Activated CD8-positive, alpha-beta memory T cell treated with anti-CD3 and anti-CD28 coated beads, Interleukin-2, amount 10 ng/mL, durations not matched to agents 7 days and 5 days (primary cell): ENCODE results near the gene CPNE2. TPM values are rescaled to one million over a fixed set of nuclear protein-coding genes. Genes with fewer than 3 reads are reported as not detected.

Experiments
- ATAC-seq: fragments of 150-1000 bp; cut with Tn5 transposase; one replicate; pipeline ENCODE4 v1.10.0; 2021; ENCODE audit warnings: moderate library complexity
- CTCF ChIA-PET: fragments of 350-600 bp; sonication (Branson Sonifier 250); formaldehyde crosslinking; loops from one replicate; lab custom pipeline; 2021; ENCODE audit warnings: antibody characterized with exemption; lab: Charles Lee
- DNase-seq: peaks from one replicate; pipeline ENCODE4 v3.0.0-alpha.2; 2020
- H3K27ac Mint-ChIP-seq: one replicate; pipeline ENCODE4 v1.8.0; 2021; ENCODE audit warnings: mild to moderate bottlenecking, mixed read lengths
- H3K27me3 Mint-ChIP-seq: one replicate; pipeline ENCODE4 v1.8.0; 2021; ENCODE audit warnings: mixed read lengths
- H3K36me3 Mint-ChIP-seq: one replicate; pipeline ENCODE4 v1.8.0; 2021; ENCODE audit warnings: mild to moderate bottlenecking, mixed read lengths
- H3K4me1 Mint-ChIP-seq: one replicate; pipeline ENCODE4 v1.8.0; 2021; ENCODE audit warnings: mixed read lengths
- H3K4me3 Mint-ChIP-seq: one replicate; pipeline ENCODE4 v1.8.0; 2021; ENCODE audit warnings: mild to moderate bottlenecking, moderate library complexity, mixed read lengths
- H3K9me3 Mint-ChIP-seq: one replicate; pipeline ENCODE4 v1.8.0; 2022; ENCODE audit warnings: low read depth, mixed read lengths
- total RNA-seq, 2 experiments: library from RNA; stranded (reverse); gene quantifications; one replicate each; pipeline ENCODE4 v1.2.3, GENCODE V29; 2021

CPNE2 gene
- 1 to 10 TPM; 3.2 to 9.6 TPM for total RNA-seq

GRCh38 chr16:57091975-57092785 is at the start of gene CPNE2:
TSS of gene CPNE2 (plus strand) at chr16:57092583. CDS start at chr16:57110743, 18,160 bp downstream.
- peaks cover 42% of the 10 kb centered on the region for H3K27me3 Mint-ChIP-seq
- DNase-seq = peak; percentile 46
- H3K36me3 Mint-ChIP-seq = no peaks in the 10 kb centered on the region
- ATAC-seq = peak; percentile 69
- H3K27ac Mint-ChIP-seq = no peak within 1 kb of the TSS
- CTCF ChIA-PET = interaction anchor here (0.6 to 3.6 kb wide), 41 partner anchors 8 to 325 kb away, joined by 3 to 27 read pairs (median 5); partner anchors contain the start of genes PSME3IP1 and RSPRY1
- peak within 1 kb of the TSS; percentile 56 for H3K4me3 Mint-ChIP-seq
- H3K9me3 Mint-ChIP-seq = no peaks in the 10 kb centered on the region
- peaks cover 10% of the 10 kb centered on the region for H3K4me1 Mint-ChIP-seq

GRCh38 chr16:57043248-57043647 is 49.1 kb upstream of the CPNE2 start:
- H3K27me3 Mint-ChIP-seq = no peaks in the 10 kb centered on the region
- ATAC-seq (no peak), DNase-seq (no peak)
- no peak overlapping the region for H3K4me3 Mint-ChIP-seq
- no peaks in the 10 kb centered on the region for H3K9me3 Mint-ChIP-seq
- H3K36me3 Mint-ChIP-seq = peaks cover 56% of the 10 kb centered on the region
- H3K27ac Mint-ChIP-seq = peak overlapping the region; percentile 97
- CTCF ChIA-PET = no interaction called here
- H3K4me1 Mint-ChIP-seq = peaks cover 61% of the 10 kb centered on the region

GRCh38 chr16:57044931-57045693 is 47.3 kb upstream of the CPNE2 start:
- DNase-seq = no peak
- ATAC-seq = no peak
- H3K9me3 Mint-ChIP-seq = no peaks in the 10 kb centered on the region
- H3K36me3 Mint-ChIP-seq = peaks cover 51% of the 10 kb centered on the region
- no peaks in the 10 kb centered on the region for H3K27me3 Mint-ChIP-seq
- peak overlapping the region; percentile 46 for H3K27ac Mint-ChIP-seq
- peaks cover 48% of the 10 kb centered on the region for H3K4me1 Mint-ChIP-seq
- no peak overlapping the region for H3K4me3 Mint-ChIP-seq
- CTCF ChIA-PET = interaction anchor here (0.5 to 3.1 kb wide), 4 partner anchors 39 to 81 kb away, joined by 3 to 18 read pairs (median 4); no protein-coding TSS in a partner anchor

GRCh38 chr16:57045694-57046381 is 46.5 kb upstream of the CPNE2 start:
- Mint-ChIP-seq H3K4me1 (peaks cover 40% of the 10 kb centered on the region), H3K4me3 (no peak overlapping the region), H3K27ac (no peak overlapping the region), H3K27me3 (no peaks in the 10 kb centered on the region), H3K36me3 (peaks cover 46% of the 10 kb centered on the region), H3K9me3 (no peaks in the 10 kb centered on the region)
- DNase-seq (no peak), ATAC-seq (no peak)
- CTCF ChIA-PET = interaction anchor here (0.5 to 3.1 kb wide), 5 partner anchors 10 to 81 kb away, joined by 3 to 18 read pairs (median 3); no protein-coding TSS in a partner anchor

- Mint-ChIP-seq H3K27me3 (no peaks in the 10 kb centered on the region), H3K9me3 (no peaks in the 10 kb centered on the region), H3K4me1 (peaks cover 18% of the 10 kb centered on the region), H3K36me3 (peaks cover 46% of the 10 kb centered on the region), H3K4me3 (no peak overlapping the region), H3K27ac (no peak overlapping the region)
- CTCF ChIA-PET = interaction anchor here (4.1 kb wide), 1 partner anchor 82 kb away, joined by 13 read pairs; no protein-coding TSS in a partner anchor
- DNase-seq (no peak), ATAC-seq (no peak)
Observed at GRCh38 chr16:57048095-57048494, 44.3 kb upstream of the CPNE2 start.

- DNase-seq (no peak), ATAC-seq (no peak)
- Mint-ChIP-seq H3K27me3 (no peaks in the 10 kb centered on the region), H3K4me1 (peaks cover 12% of the 10 kb centered on the region), H3K4me3 (no peak overlapping the region), H3K27ac (no peak overlapping the region), H3K9me3 (no peaks in the 10 kb centered on the region), H3K36me3 (peaks cover 45% of the 10 kb centered on the region)
- CTCF ChIA-PET = interaction anchor here (1.0 to 4.1 kb wide), 2 partner anchors 50 to 84 kb away, joined by 3 to 13 read pairs; no protein-coding TSS in a partner anchor
Observed at GRCh38 chr16:57049678-57050077, 42.7 kb upstream of the CPNE2 start.

- Mint-ChIP-seq H3K4me1 (peaks cover 3% of the 10 kb centered on the region), H3K27me3 (no peaks in the 10 kb centered on the region), H3K4me3 (no peak overlapping the region), H3K27ac (no peak overlapping the region), H3K9me3 (no peaks in the 10 kb centered on the region), H3K36me3 (peaks cover 42% of the 10 kb centered on the region)
- CTCF ChIA-PET = interaction anchor here (4.1 kb wide), 1 partner anchor 86 kb away, joined by 13 read pairs; no protein-coding TSS in a partner anchor
- ATAC-seq (no peak), DNase-seq (no peak)
Observed at GRCh38 chr16:57051696-57052228, 40.6 kb upstream of the CPNE2 start.

- H3K36me3 Mint-ChIP-seq = peaks cover 43% of the 10 kb centered on the region
- no peak for ATAC-seq
- no peak overlapping the region for H3K27ac Mint-ChIP-seq
Observed at GRCh38 chr16:57053206-57053605, 39.2 kb upstream of the CPNE2 start.

GRCh38 chr16:57054338-57054737 is 38.0 kb upstream of the CPNE2 start:
- no peaks in the 10 kb centered on the region for H3K4me1 Mint-ChIP-seq
- H3K27ac Mint-ChIP-seq = no peak overlapping the region
- ATAC-seq = no peak
- no peaks in the 10 kb centered on the region for H3K27me3 Mint-ChIP-seq
- H3K9me3 Mint-ChIP-seq = no peaks in the 10 kb centered on the region
- H3K36me3 Mint-ChIP-seq = peaks cover 36% of the 10 kb centered on the region
- CTCF ChIA-PET = interaction anchor here (1.5 to 1.9 kb wide), 2 partner anchors 39 to 90 kb away, joined by 3 to 5 read pairs; partner anchors contain the start of gene CPNE2
- no peak for DNase-seq
- no peak overlapping the region for H3K4me3 Mint-ChIP-seq

More at GRCh38 chr16:57053206-57053605, 39.2 kb upstream of the CPNE2 start:
- Mint-ChIP-seq H3K27me3 (no peaks in the 10 kb centered on the region), H3K4me3 (no peak overlapping the region), H3K4me1 (peaks cover 3% of the 10 kb centered on the region), H3K9me3 (no peaks in the 10 kb centered on the region)
- CTCF ChIA-PET = interaction anchor here (1.0 to 1.9 kb wide), 2 partner anchors 24 to 89 kb away, joined by 3 to 5 read pairs; no protein-coding TSS in a partner anchor
- no peak for DNase-seq

- Mint-ChIP-seq H3K27me3 (no peaks in the 10 kb centered on the region), H3K9me3 (no peaks in the 10 kb centered on the region), H3K4me3 (no peak overlapping the region), H3K4me1 (no peaks in the 10 kb centered on the region), H3K27ac (no peak overlapping the region), H3K36me3 (peaks cover 38% of the 10 kb centered on the region)
- ATAC-seq (no peak), DNase-seq (no peak)
- CTCF ChIA-PET = interaction anchor here (1.5 to 1.9 kb wide), 2 partner anchors 38 to 90 kb away, joined by 3 to 5 read pairs; partner anchors contain the start of gene CPNE2
Observed at GRCh38 chr16:57054771-57055170, 37.6 kb upstream of the CPNE2 start.

GRCh38 chr16:57055671-57056070 is 36.7 kb upstream of the CPNE2 start:
- Mint-ChIP-seq H3K27ac (no peak overlapping the region), H3K27me3 (no peaks in the 10 kb centered on the region), H3K9me3 (no peaks in the 10 kb centered on the region), H3K36me3 (peaks cover 46% of the 10 kb centered on the region), H3K4me3 (no peak overlapping the region), H3K4me1 (no peaks in the 10 kb centered on the region)
- ATAC-seq = no peak
- DNase-seq = no peak
- CTCF ChIA-PET = interaction anchor here (1.2 to 1.5 kb wide), 2 partner anchors 9 to 37 kb away, joined by 3 read pairs; partner anchors contain the start of gene CPNE2

GRCh38 chr16:57058291-57058861 is 34.0 kb upstream of the CPNE2 start:
- H3K27me3 Mint-ChIP-seq = no peaks in the 10 kb centered on the region
- H3K27ac Mint-ChIP-seq = no peak overlapping the region
- no peak for DNase-seq
- H3K36me3 Mint-ChIP-seq = peaks cover 40% of the 10 kb centered on the region
- no peak overlapping the region for H3K4me3 Mint-ChIP-seq
- CTCF ChIA-PET = no interaction called here
- no peaks in the 10 kb centered on the region for H3K4me1 Mint-ChIP-seq
- ATAC-seq = no peak
- no peaks in the 10 kb centered on the region for H3K9me3 Mint-ChIP-seq
